Erythroblast (primary cell): ENCODE measurements around the gene TSEN2.

Experiments used
- GATA1 ChIP-seq: IDR thresholded peaks from 2 replicates; pipeline ENCODE4 v1.6.1; 2011; ENCODE audit warnings: low read depth, mild to moderate bottlenecking, control low read depth, low read length, moderate library complexity
- POLR2A ChIP-seq: IDR thresholded peaks from 2 replicates; pipeline ENCODE4 v1.6.1; 2011; ENCODE audit warnings: mild to moderate bottlenecking, low read length

DNA sequence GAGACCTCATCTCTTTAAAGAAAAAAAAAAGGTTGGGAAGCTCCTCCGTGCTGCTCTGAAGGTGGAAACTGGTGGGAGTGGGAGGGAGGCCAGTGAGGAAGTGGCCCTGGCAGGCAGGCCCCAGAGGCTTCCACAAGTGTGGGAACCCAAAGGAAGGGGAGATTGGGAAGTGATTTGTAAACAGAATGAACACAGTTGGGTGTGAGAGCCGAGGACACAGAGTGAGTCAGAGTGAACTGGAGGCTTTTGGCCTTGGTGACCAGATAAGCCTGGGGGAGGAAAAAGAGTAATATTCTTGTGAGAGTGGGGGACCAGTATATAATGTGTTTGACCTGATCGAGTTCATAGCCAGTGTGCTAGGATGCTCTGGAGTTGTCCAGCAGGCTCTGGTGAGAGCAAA lies 95.6 kb downstream of the TSEN2 start:
- TF ChIP-seq POLR2A (no peak), GATA1 (no peak)
